RWPE2 (cell line): ENCODE results near the gene IGF2R.
A peak's percentile ranks its signal among the peaks of the same experiment; 100 is the strongest.

Source experiments
- ATAC-seq: fragments of 200-7000 bp; cut with Tn5 transposase; 3 replicates; pipeline ENCODE4 v1.9.1; 2021; ENCODE audit warnings: low read depth
- DNase-seq: peaks from one replicate; pipeline ENCODE4 v3.0.0-alpha.2; 2020; ENCODE audit warnings: low spot score
- H3K27ac ChIP-seq: fragments of 450-650 bp; 2 replicates; pipeline ENCODE4 v1.5.1; 2017; ENCODE audit warnings: mild to moderate bottlenecking; ENCODE audit not compliant: poor library complexity, severe bottlenecking
- H3K27me3 ChIP-seq: fragments of 250-450 bp; sonication (Bioruptor Pico); 2 replicates; pipeline ENCODE4 v1.5.1; 2021; ENCODE audit warnings: mild to moderate bottlenecking, moderate library complexity; ENCODE audit not compliant: insufficient read depth, poor library complexity, severe bottlenecking
- H3K36me3 ChIP-seq: fragments of 250-450 bp; sonication (Bioruptor Pico); 2 replicates; pipeline ENCODE4 v1.5.1; 2020; ENCODE audit warnings: low read depth, mild to moderate bottlenecking, moderate library complexity
- H3K4me1 ChIP-seq: fragments of 250-450 bp; sonication (Bioruptor Pico); 2 replicates; pipeline ENCODE4 v1.5.1; 2021; ENCODE audit warnings: mild to moderate bottlenecking, moderate library complexity; ENCODE audit not compliant: insufficient read depth, poor library complexity, severe bottlenecking
- H3K4me3 ChIP-seq: fragments of 250-450 bp; sonication (Bioruptor Pico); 2 replicates; pipeline ENCODE4 v1.5.1; 2021; ENCODE audit warnings: mild to moderate bottlenecking, moderate library complexity; ENCODE audit not compliant: severe bottlenecking
- H3K9me3 ChIP-seq: fragments of 250-450 bp; sonication (Bioruptor Pico); 2 replicates; pipeline ENCODE4 v1.5.1; 2021; ENCODE audit warnings: mild to moderate bottlenecking, moderate library complexity; ENCODE audit not compliant: severe bottlenecking
- CTCF ChIP-seq: fragments of 450-650 bp; IDR thresholded peaks from one replicate; pipeline ENCODE4 v1.5.1; 2017; ENCODE audit warnings: mild to moderate bottlenecking, moderate library complexity; ENCODE audit not compliant: poor library complexity, severe bottlenecking

Gene IGF2R

GRCh38 chr6:159985296-159985945, 16.5 kb downstream of the IGF2R start:
- no peak for ATAC-seq
- no peak overlapping the region for H3K4me3 ChIP-seq
- no peak for TF ChIP-seq CTCF
- no peaks in the 10 kb centered on the region for H3K9me3 ChIP-seq
- no peak for DNase-seq
- 0 out of 2 replicates have a peak, but pooled peaks cover 4% of the 10 kb centered on the region for H3K36me3 ChIP-seq
- H3K27me3 ChIP-seq = no peaks in the 10 kb centered on the region
- no peak overlapping the region for H3K27ac ChIP-seq
- H3K4me1 ChIP-seq = peaks cover 65% of the 10 kb centered on the region

- peaks cover 31% of the 10 kb centered on the region for H3K36me3 ChIP-seq
- ATAC-seq = peak; percentile 36; the same call in 1 of the 3 replicates
- H3K27me3 ChIP-seq = no peaks in the 10 kb centered on the region
- no peak for TF ChIP-seq CTCF
- no peaks in the 10 kb centered on the region for H3K9me3 ChIP-seq
- peaks cover 34% of the 10 kb centered on the region for H3K4me1 ChIP-seq
- H3K4me3 ChIP-seq = no peak overlapping the region
- no peak for DNase-seq
- peak overlapping the region; percentile 48 for H3K27ac ChIP-seq
These were observed 20.1 kb downstream of the IGF2R start for GRCh38 chr6:159988983-159989454.

GRCh38 chr6:159989492-159990480, 20.9 kb downstream of the IGF2R start:
- peaks cover 26% of the 10 kb centered on the region for H3K4me1 ChIP-seq
- no peak overlapping the region for H3K4me3 ChIP-seq

GRCh38 chr6:159992366-159992765, 23.5 kb downstream of the IGF2R start:
- H3K36me3 ChIP-seq = peaks cover 44% of the 10 kb centered on the region
- no peaks in the 10 kb centered on the region for H3K27me3 ChIP-seq
- DNase-seq (no peak), ATAC-seq (no peak)
- TF ChIP-seq CTCF = no peak
- H3K27ac ChIP-seq = no peak overlapping the region
- H3K4me3 ChIP-seq = no peak overlapping the region
- peaks cover 5% of the 10 kb centered on the region for H3K9me3 ChIP-seq
- H3K4me1 ChIP-seq = peaks cover 20% of the 10 kb centered on the region

More at GRCh38 chr6:159989492-159990480, 20.9 kb downstream of the IGF2R start:
- H3K9me3 ChIP-seq = no peaks in the 10 kb centered on the region
- peaks cover 34% of the 10 kb centered on the region for H3K36me3 ChIP-seq
- TF ChIP-seq CTCF = no peak
- DNase-seq (no peak), ATAC-seq (peak; percentile 77)
- H3K27me3 ChIP-seq = no peaks in the 10 kb centered on the region
- peak overlapping the region; percentile 48 for H3K27ac ChIP-seq
